Activated T-cell treated with anti-CD3 and anti-CD28 coated beads, Interleukin-2, amount 50 U/mL, for 4 hours (primary cell): ENCODE measurements around the gene TMEM120B. TPM values are rescaled to one million over a fixed set of nuclear protein-coding genes. Genes with fewer than 3 reads are reported as not detected.
A peak's percentile ranks its signal among the peaks of the same experiment; 100 is the strongest.
"Not testable (repeated sequence)": the region's sequence is repeated elsewhere in the genome, so short reads cannot be mapped to it uniquely, and the experiment has no call there.

Experiments used
- ATAC-seq, 2 donors: fragments of 200-7000 bp; cut with Tn5 transposase; one replicate each; pipeline ENCODE4 v1.10.0; 2021
- DNase-seq: peaks from one replicate; pipeline ENCODE4 v3.0.0-alpha.2; 2020
- H3K27me3 Mint-ChIP-seq: one replicate; pipeline ENCODE4 v1.8.0; 2021; ENCODE audit warnings: low read depth, mixed read lengths
- H3K36me3 Mint-ChIP-seq: one replicate; pipeline ENCODE4 v1.8.0; 2022; ENCODE audit warnings: mixed read lengths; ENCODE audit not compliant: insufficient read depth
- H3K4me1 Mint-ChIP-seq: one replicate; pipeline ENCODE4 v1.8.0; 2021; ENCODE audit warnings: low read depth, mixed read lengths
- H3K4me3 Mint-ChIP-seq: one replicate; pipeline ENCODE4 v1.8.0; 2021; ENCODE audit warnings: mild to moderate bottlenecking, moderate library complexity, mixed read lengths
- H3K9me3 Mint-ChIP-seq: one replicate; pipeline ENCODE4 v1.8.0; 2021; ENCODE audit warnings: mixed read lengths
- total RNA-seq, 3 donors: library from RNA; stranded (reverse); gene quantifications; one replicate each; pipeline ENCODE4 v1.2.1, GENCODE V29; 2021

Gene TMEM120B
- total RNA-seq, 3 donors from 2014 or later = 14.2 to 19.1 (median 17.7) TPM

DNA sequence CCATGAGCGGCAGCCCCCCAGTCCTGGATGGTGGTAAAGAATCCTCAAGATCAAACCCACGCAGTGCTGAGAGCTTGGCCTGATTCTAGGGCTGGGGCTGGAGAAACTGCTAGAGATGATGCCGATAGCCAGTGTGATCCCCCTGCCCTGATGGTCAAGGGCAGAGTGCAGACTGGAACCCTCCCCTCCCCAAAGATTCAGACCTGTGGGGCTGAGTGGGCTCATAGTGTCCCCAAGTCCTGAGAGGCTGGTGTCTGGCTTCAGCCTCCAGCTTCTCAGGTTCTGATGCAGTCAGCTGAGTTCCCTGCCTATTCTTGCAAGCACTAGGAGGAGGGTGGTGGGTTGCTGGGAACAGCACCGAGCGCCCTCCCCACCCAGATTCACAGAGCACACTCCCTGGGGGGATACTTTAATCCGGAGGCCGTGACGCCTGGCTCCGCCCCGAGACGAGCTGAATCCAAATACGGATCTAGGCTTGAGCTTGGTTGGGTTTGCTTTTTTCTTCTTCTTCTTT, 69.0 kb downstream of the TMEM120B start:
- peak overlapping the region; percentile 55 for H3K4me3 Mint-ChIP-seq
- H3K9me3 Mint-ChIP-seq = no peaks in the 10 kb centered on the region
- peaks cover 57% of the 10 kb centered on the region for H3K4me1 Mint-ChIP-seq

DNA sequence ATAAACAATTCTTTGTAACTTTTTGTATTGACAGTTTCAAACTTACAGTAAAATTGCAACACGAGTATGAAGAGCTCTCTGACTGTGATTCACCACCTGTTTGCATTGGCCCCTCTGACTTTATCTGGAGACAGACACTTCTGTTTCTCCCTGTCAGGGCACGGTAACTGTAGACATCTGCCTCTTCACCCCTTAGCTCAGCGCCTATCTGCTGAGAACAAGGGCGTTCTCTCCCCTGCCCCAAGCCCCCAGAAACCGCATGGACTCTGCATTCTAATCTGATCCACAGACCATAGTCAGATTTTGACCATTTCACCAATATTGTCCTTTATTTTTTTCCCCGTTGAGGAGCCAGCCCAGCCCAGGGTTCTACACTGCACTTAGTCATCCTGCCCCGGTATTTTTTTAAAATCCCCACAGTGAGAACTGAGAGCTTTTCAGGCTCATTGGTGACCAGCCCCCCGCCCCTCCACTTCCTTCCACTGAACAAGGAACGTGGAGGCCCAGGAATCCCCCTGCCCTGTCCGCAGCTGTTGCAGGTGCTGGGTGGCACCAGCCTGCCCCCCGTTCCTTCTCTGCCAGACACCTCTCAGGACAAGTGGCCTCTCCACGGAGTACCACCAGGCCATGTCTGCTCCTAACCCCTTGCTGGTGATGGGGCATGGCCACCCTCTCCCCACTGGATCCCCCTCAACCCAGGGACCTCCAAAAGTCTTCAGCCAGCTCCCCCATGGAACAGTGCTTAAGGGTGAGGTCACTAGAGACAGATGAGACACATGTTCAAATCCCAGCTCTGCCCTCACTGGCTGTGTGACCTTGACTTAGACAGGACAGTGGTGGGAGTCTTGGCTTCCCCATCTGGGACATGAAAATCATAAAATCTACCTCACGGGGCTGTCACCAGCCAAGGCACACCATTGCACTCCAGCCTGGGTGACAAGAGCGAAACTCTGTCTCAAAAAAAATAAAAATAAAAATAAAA, 69.7 kb downstream of the TMEM120B start:
- peak; percentile 84 to 85 for ATAC-seq
- DNase-seq = peak; percentile 60
- H3K4me3 Mint-ChIP-seq = peak overlapping the region; percentile 55
- H3K27me3 Mint-ChIP-seq = no peaks in the 10 kb centered on the region
- H3K9me3 Mint-ChIP-seq = no peaks in the 10 kb centered on the region
- peaks cover 64% of the 10 kb centered on the region for H3K4me1 Mint-ChIP-seq
- H3K36me3 Mint-ChIP-seq = peaks cover 24% of the 10 kb centered on the region

More for the DNA sequence above, 69.0 kb downstream of the TMEM120B start:
- Mint-ChIP-seq H3K36me3 (peaks cover 21% of the 10 kb centered on the region), H3K27me3 (no peaks in the 10 kb centered on the region)
- ATAC-seq (peak in 1 of 2 donors; percentile 22), DNase-seq (no peak)

DNA sequence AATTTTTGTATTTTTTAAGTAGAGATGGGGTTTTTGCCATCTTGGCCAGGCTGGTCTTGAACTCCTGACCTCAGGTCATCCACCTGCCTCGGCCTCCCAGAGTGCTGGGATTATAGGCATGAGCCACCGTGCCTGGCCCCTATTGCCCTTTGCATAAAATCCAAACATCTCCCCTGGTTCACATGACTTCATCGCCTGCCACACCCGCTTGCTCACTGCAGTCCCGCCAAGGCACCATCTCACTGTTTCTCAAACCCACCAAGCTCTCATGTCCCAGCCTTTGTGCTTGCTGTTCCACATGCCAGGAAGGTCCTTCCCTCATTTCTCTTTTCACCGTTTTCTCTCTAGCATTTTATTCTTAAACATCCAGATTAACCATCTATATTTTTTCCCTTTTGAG, 71.2 kb downstream of the TMEM120B start:
- H3K9me3 Mint-ChIP-seq = no peaks in the 10 kb centered on the region
- no peak for DNase-seq
- H3K4me1 Mint-ChIP-seq = peaks cover 76% of the 10 kb centered on the region
- no peaks in the 10 kb centered on the region for H3K27me3 Mint-ChIP-seq
- peaks cover 20% of the 10 kb centered on the region for H3K36me3 Mint-ChIP-seq
- peak overlapping the region; percentile 19 for H3K4me3 Mint-ChIP-seq
- no peak for ATAC-seq

DNA sequence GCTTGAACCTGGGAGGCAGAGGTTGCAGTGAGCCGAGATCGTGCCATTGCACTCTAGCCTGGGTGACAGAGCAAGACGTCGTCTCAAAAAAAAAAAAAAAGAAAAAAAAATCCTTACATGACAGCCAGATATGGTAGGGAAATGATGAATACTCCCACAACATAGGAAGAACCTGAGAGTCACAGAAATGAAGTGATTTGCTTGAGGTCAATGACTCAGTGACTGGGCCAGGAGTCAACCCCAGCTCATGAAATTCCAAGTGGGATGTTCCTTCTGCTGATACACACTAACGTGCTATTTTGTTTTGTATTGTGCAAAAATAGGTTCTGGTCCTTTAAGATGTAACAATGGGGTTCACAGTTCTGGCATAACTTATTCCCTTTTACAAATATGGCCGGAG, 71.9 kb downstream of the TMEM120B start:
- H3K4me1 Mint-ChIP-seq = peaks cover 81% of the 10 kb centered on the region
- peak overlapping the region; percentile 74 for H3K4me3 Mint-ChIP-seq
- H3K36me3 Mint-ChIP-seq = peaks cover 16% of the 10 kb centered on the region
- no peaks in the 10 kb centered on the region for H3K9me3 Mint-ChIP-seq
- peak; percentile 11 to 32 for ATAC-seq
- no peaks in the 10 kb centered on the region for H3K27me3 Mint-ChIP-seq
- no peak for DNase-seq

DNA sequence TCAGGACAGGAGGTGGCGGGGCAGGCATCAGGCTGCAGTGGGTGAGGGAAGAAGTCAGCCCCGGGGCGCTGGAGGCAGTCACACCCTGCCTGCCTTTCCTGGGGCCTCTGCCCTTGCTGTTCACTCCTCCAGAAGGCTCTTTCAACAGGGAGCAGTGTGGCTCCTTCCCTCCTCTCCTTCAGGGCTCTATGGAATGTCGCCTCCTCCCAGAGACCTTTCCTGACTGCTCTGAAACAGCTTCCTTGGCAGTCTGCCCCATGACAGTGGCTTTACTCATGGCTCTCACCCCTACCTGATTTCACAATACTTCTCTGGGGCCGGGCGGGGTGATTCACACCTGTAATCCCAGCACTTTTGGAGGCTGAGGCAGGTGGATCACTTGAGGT, 73.9 kb downstream of the TMEM120B start:
- peaks cover 87% of the 10 kb centered on the region for H3K4me1 Mint-ChIP-seq
- H3K9me3 Mint-ChIP-seq = no peaks in the 10 kb centered on the region
- ATAC-seq (no peak), DNase-seq (peak; percentile 42)
- H3K27me3 Mint-ChIP-seq = no peaks in the 10 kb centered on the region
- H3K4me3 Mint-ChIP-seq = peak overlapping the region; percentile 61
- peaks cover 18% of the 10 kb centered on the region for H3K36me3 Mint-ChIP-seq

DNA sequence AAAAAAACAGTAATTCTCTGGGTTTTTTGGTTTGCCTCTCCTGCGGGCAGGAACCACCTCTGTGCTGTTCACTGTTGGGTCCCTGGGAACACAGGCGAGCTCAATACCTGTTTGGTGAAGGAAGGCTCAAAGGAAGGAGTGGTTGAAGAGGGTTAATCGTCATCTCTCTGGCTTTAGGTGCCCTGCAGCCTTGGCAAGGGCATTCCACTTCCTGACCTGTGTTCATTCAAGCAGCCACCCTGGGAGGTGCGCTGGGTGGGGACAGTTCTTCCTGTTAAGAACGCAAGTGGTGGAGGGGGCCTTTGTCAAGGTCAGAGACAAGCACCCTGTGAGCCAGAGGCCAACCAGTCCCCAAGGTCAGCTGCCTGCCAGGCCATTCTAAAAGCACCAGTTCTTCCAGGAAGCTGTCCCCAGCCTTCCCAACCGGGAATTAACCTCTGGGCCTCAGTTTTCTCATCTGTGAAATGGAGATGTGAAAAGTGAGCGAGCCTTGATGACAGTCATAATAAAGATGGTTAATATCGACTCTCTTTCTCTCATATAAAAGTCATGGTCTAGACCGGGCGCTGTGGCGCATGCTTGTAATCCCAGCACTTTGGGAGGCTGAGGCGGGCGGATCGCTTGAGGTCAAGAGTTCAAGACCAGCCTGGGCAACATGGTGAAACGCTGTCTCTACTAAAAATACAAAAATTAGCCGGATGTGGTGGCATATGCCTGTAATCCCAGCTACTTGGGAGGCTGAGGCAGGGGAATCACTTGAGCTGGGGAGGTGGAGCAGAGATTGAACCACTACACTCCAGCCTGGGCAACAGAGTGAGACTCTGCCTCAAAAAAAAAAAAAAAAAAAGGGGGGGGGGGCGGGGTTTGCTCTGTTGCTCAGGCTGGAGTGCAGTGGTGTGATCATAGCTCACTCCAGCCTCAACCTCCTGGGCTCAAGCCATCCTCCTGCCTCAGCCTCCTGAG, 74.8 kb downstream of the TMEM120B start:
- H3K4me3 Mint-ChIP-seq = peak overlapping the region; percentile 94
- peaks cover 22% of the 10 kb centered on the region for H3K36me3 Mint-ChIP-seq
- H3K9me3 Mint-ChIP-seq = no peaks in the 10 kb centered on the region
- DNase-seq (no peak), ATAC-seq (no peak)
- H3K27me3 Mint-ChIP-seq = no peaks in the 10 kb centered on the region
- peaks cover 86% of the 10 kb centered on the region for H3K4me1 Mint-ChIP-seq

DNA sequence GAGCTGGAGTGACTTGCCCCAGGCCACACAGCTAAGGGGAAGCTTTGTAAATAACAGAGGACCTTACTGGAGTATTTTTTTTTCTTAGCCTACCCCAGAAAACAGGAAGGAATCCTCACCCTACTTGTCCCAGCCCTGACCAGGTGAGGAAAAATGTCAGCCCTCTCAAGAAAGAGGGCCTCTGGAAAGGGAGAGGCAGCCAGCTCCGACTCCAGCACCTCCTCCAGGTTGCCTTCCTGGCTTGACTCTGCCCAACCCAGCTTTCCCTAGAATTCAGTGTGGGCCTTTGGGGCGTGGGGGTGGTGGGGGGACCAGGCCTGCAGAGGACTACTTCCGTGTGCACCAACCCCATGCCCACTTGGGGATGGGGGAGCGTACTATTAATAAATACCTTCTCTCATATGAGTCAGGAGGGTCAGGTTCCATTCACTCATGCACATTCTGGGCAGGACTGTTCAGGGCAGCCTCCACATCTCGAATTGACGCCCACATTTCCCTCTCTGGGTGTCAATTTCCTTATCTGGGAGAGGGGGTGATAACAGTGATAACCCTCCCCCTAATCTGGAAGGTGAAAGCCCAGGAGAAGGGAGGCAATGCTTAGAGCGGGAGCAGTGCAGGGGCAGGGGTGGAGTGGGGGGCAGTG, 75.7 kb downstream of the TMEM120B start:
- H3K36me3 Mint-ChIP-seq = peaks cover 22% of the 10 kb centered on the region
- ATAC-seq = no peak
- H3K9me3 Mint-ChIP-seq = no peaks in the 10 kb centered on the region
- peak overlapping the region; percentile 94 for H3K4me3 Mint-ChIP-seq
- H3K4me1 Mint-ChIP-seq = peaks cover 80% of the 10 kb centered on the region
- DNase-seq = no peak
- no peaks in the 10 kb centered on the region for H3K27me3 Mint-ChIP-seq

DNA sequence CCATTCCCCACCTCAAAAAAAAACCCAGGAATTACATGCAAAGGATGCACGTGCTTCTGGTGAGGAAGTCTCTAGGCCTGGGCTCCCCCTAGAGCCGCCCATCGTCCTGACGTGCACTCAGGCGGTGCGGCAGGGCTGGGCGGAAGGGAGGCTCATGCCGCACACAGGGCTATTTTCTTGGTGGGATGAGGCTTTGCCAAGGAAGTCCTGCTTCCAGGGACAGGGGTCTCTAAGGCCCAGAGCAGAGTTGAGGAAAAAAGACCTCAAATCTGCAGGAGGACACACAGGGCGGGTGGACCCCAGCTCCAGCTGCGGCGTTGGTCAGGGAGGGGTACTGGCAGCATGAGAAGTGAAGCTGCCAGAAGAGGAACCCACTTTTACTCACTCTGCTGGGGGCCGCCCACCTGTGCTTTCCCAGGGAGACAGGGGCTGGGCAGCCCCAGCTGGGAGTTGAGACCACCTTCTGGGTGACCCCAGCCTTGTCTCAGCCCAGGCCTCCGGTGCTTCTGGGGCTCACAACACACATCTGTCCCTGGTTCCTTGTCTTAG, 76.8 kb downstream of the TMEM120B start:
- Mint-ChIP-seq H3K4me1 (peaks cover 74% of the 10 kb centered on the region), H3K9me3 (no peaks in the 10 kb centered on the region), H3K4me3 (peak overlapping the region; percentile 94), H3K36me3 (peaks cover 22% of the 10 kb centered on the region), H3K27me3 (no peaks in the 10 kb centered on the region)
- DNase-seq = no peak
- ATAC-seq = no peak

DNA sequence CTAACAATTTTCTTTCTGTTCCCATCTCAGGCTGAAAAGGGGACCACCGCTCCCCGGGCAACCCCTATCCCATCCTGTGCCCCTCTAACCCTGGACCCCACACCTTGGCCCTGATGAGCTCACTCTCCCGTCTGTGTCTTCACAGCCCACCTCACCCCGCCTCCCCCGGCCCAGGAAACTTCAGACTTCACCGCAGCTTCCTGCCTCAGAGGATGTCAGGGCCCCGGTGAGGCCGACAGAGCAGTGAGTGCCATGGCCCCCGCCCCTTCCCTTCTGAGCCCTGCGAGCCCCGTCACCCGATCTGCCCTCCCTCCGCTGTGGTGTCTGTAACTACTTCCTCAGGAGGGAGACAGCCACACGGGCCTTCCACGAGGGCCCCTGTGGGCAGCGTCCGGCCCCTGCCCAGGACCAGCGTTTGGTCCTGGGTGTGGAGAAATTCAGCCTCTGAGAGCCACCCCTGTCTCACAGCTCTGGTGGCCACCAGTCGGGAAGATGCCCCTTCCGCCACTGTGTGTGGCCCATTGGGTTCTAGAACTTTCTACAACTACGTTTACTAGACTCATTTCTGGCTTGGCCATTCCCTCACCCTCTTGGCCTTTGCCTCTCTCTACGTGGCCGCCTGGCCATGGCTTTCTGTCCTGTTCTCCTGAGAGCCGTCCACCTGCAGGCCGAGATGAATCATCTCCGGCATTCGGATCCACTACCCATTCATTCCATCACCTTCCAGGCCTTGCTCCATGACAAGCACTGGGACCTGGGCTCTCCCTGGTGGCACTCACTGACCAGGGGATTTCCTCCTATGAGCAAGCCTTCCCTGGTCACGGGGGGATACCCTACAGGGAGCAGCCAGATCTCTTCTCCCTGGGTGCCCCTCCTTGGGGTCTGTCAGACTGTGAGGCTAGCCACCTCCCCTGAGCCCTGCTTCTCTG, 77.5 kb downstream of the TMEM120B start:
- Mint-ChIP-seq H3K27me3 (no peaks in the 10 kb centered on the region), H3K9me3 (no peaks in the 10 kb centered on the region), H3K36me3 (peaks cover 17% of the 10 kb centered on the region), H3K4me1 (peaks cover 74% of the 10 kb centered on the region), H3K4me3 (peak overlapping the region; percentile 94)
- ATAC-seq = peak; percentile 59 to 63
- peak; percentile 92 for DNase-seq

DNA sequence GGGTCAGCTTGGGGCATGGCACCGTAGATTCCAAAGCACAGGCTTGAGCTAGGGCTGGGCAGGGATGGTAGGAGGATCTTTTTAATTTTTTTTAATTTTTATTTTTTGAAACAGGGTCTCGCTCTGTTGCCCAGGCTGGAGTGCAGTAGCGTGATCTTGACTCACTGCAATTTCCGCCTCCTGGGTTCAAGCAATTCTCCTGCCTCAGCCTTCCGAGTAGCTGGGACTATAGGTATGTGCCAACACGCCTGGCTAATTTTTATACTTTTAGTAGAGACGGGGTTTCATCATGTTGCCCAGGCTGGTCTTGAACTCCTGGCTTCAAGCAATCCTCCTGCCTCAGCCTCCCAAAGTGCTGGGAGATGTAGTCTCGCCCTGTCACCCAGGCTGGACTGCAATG, 78.2 kb downstream of the TMEM120B start:
- H3K4me3 Mint-ChIP-seq = peak overlapping the region; percentile 94
- not testable (repeated sequence) for H3K27me3 Mint-ChIP-seq, H3K9me3 Mint-ChIP-seq, DNase-seq, ATAC-seq
- peaks cover 20% of the 10 kb centered on the region for H3K36me3 Mint-ChIP-seq
- H3K4me1 Mint-ChIP-seq = peaks cover 75% of the 10 kb centered on the region

DNA sequence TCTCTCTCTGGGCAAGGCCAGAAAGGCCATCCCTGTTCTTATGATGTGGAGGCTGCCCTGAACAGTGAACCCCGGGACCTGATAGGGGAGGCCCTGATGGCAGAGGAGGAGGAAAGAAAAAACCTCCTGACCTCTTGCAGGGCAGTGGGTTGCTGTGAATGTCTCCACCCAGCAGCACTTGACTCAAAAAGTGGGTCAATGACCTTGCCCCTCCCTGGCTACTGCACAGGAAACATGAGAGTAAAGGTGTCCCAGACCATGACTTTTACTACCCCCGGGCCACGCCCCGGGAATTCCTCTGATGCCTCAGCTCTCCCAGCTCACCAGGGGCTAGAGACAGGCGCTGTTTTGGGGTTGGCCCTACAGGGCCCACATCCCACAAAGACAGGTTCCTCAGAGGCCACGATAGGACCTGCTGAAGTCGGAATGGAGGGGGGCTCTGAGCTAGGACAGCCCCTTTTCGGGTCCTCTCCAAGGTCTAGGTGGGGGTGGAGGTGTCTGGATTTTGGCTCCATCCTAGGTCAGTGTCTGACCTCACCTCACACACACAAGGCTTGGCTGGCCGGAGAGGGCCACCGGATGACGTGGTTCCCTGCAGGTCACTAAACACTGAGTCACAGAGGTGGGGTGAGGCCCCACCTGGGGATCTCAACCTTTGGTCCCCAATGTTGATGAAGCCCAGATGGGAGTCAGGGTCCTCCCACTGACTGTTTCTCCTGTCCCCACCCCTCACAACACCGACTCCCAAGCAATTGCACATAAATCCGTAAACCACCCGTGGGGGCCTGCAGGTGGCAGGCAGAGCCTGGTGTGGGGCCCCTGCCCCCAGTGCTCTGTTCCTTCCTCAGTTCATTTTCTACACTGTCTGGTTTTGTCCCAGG, 79.4 kb downstream of the TMEM120B start:
- H3K27me3 Mint-ChIP-seq = no peaks in the 10 kb centered on the region
- peaks cover 19% of the 10 kb centered on the region for H3K36me3 Mint-ChIP-seq
- DNase-seq = no peak
- H3K9me3 Mint-ChIP-seq = no peaks in the 10 kb centered on the region
- no peak for ATAC-seq
- H3K4me1 Mint-ChIP-seq = peaks cover 65% of the 10 kb centered on the region
- peak overlapping the region; percentile 94 for H3K4me3 Mint-ChIP-seq
